ENCODE data around the gene ADCY3. TPM values are rescaled to one million over a fixed set of nuclear protein-coding genes. Genes with fewer than 3 reads are reported as not detected.

ADCY3 gene
- total RNA-seq, 1 experiment from 2014 or later, result 39.5 TPM

- Histone ChIP-seq H2AFZ (ENCODE audit: low read length) (no peak overlapping the region), H3K9ac (ENCODE audit: extremely low read depth, insufficient read length, low read length) (no peak overlapping the region), H3K4me1 (ENCODE audit: insufficient read depth, low read length) (no peaks in the 10 kb centered on the region), H3K27ac (ENCODE audit: insufficient read length, low read depth, low read length) (no peak overlapping the region), H3K79me1 (ENCODE audit: insufficient read depth, low read depth, low read length, poor library complexity, severe bottlenecking) (no peaks in the 10 kb centered on the region), H4K8ac (replicated peaks; ENCODE audit: insufficient read length, low read depth, low read length) (no peak overlapping the region), H3K18ac (ENCODE audit: insufficient read length, low read depth, low read length) (no peak overlapping the region), H3K14ac (ENCODE audit: insufficient read depth, low read length) (no peak overlapping the region), H2BK15ac (ENCODE audit: low read depth, low read length) (no peak overlapping the region), H3K9me3 (ENCODE audit: control insufficient read depth, low read depth, low read length) (no peaks in the 10 kb centered on the region), H4K5ac (ENCODE audit: insufficient read length, low read depth, low read length) (no peak overlapping the region), H3K23me2 (ENCODE audit: insufficient read length, low read depth, low read length, poor library complexity, severe bottlenecking) (no peaks in the 10 kb centered on the region), H2BK12ac (ENCODE audit: insufficient read length, low read depth, low read length) (no peak overlapping the region), H2BK20ac (ENCODE audit: low read depth, low read length, poor library complexity, severe bottlenecking) (no peak overlapping the region), H3K4me2 (ENCODE audit: insufficient read depth, insufficient read length, low read length) (no peak overlapping the region), H3K56ac (ENCODE audit: insufficient read length, low read depth, low read length) (no peak overlapping the region), H4K20me1 (ENCODE audit: control insufficient read depth, insufficient read depth, insufficient read length) (no peaks in the 10 kb centered on the region), H4K91ac (ENCODE audit: insufficient read length, low read depth, low read length) (no peak overlapping the region), H2AK5ac (ENCODE audit: insufficient read length, low read length) (no peak overlapping the region), H3K23ac (ENCODE audit: insufficient read length, low read depth, low read length) (no peak overlapping the region), H2BK5ac (ENCODE audit: insufficient read length, low read length) (no peak overlapping the region), H3K27me3 (ENCODE audit: insufficient read depth, low read length) (no peaks in the 10 kb centered on the region), H3K79me2 (ENCODE audit: insufficient read depth, low read length) (no peaks in the 10 kb centered on the region), H3K4ac (ENCODE audit: low read depth, low read length) (no peak overlapping the region), H2BK120ac (ENCODE audit: low read depth, low read length, poor library complexity, severe bottlenecking) (no peak overlapping the region), H3T11ph (ENCODE audit: low read length) (no peak overlapping the region)
- peaks cover 6 to 9% of the 10 kb centered on the region in 2 experiments; a peak in 3 of 4 replicates for H3K4me1 Mint-ChIP-seq
- TF ChIP-seq CTCF (conservative IDR thresholded peaks at IDR 0.05), result no peak
- no peak overlapping the region for H3K4me3 Mint-ChIP-seq
- H3K36me3 Mint-ChIP-seq (ENCODE audit: insufficient read depth in 1 of 3, low read depth in 3 of 3), result peaks cover 21 to 37% (median 28%) of the 10 kb centered on the region in 3 experiments
- H3K27ac Mint-ChIP-seq, result no peak overlapping the region
- peaks cover 0 to 7% of the 10 kb centered on the region in 2 experiments; a peak in 3 of 5 replicates for H3K9me3 Mint-ChIP-seq
- no CpG with 5 or more reads among the region's 3 CpGs for WGBS (ENCODE audit: extremely low coverage, insufficient read length, low lambda C conversion rate)
- no peaks in the 10 kb centered on the region; the same call in 1 of the 2 replicates for H3K27me3 Mint-ChIP-seq (ENCODE audit: low read depth)
- no peak for DNase-seq
These were observed 9.8 kb downstream of the ADCY3 start for GRCh38 chr2:24910245-24910644.

Data from H9 (cell line).